Stomach (tissue), 4 donors: ENCODE data around the gene KCNJ9.

ENCODE experiments used
- EP300 ChIP-seq: sonication (generic); formaldehyde crosslinking; IDR thresholded peaks from one replicate; pipeline ENCODE4 v1.6.1; 2017; ENCODE audit warnings: antibody characterized with exemption
- POLR2A ChIP-seq, 4 donors: fragments of 450-650 bp; IDR thresholded peaks; one replicate each; pipeline ENCODE4 v1.6.1; 2016; ENCODE audit warnings: antibody characterized with exemption in 4 of 4, control low read depth in 2 of 4, mild to moderate bottlenecking in 1 of 4, moderate library complexity in 1 of 4
- POLR2AphosphoS5 ChIP-seq, 3 donors: sonication (generic); formaldehyde crosslinking; IDR thresholded peaks; one replicate each; pipeline ENCODE4 v1.6.1; 2016; ENCODE audit warnings: antibody characterized with exemption in 3 of 3
- TF ChIP-seq, protein P1 (sequence below), 7 experiments: fragments of 450-650 bp in 4 of 7; fragments of 200-600 bp in 3 of 7; sonication (generic) in 3 of 7; IDR thresholded peaks; one replicate each; pipeline ENCODE4 v1.5.1; 2016 to 2019; ENCODE audit warnings: antibody characterized with exemption in 7 of 7, control low read depth in 2 of 7, mild to moderate bottlenecking in 1 of 7

DNA sequence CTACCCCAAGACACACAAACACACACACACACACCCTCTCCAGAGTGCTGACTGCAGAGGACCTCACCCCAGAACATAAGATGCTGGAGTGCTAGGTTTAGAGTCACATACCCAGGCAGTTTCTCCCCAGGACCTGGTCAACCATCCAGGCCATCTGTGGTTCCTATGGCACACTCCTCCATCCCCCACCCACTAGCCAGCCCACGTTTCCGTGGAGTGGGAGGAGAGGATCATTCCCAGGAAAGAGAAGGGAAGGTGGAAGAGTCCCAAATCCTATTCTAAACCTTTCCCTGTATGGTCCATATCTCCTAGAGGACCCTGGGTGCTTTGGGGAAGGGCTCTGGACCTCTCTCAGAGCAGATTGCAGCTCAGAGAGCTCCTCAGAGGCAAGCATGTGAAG is 1.1 kb downstream of the KCNJ9 start:
- no peak for TF ChIP-seq POLR2AphosphoS5 (IDR thresholded peaks at IDR 0.05)
- TF ChIP-seq, protein P1, sequence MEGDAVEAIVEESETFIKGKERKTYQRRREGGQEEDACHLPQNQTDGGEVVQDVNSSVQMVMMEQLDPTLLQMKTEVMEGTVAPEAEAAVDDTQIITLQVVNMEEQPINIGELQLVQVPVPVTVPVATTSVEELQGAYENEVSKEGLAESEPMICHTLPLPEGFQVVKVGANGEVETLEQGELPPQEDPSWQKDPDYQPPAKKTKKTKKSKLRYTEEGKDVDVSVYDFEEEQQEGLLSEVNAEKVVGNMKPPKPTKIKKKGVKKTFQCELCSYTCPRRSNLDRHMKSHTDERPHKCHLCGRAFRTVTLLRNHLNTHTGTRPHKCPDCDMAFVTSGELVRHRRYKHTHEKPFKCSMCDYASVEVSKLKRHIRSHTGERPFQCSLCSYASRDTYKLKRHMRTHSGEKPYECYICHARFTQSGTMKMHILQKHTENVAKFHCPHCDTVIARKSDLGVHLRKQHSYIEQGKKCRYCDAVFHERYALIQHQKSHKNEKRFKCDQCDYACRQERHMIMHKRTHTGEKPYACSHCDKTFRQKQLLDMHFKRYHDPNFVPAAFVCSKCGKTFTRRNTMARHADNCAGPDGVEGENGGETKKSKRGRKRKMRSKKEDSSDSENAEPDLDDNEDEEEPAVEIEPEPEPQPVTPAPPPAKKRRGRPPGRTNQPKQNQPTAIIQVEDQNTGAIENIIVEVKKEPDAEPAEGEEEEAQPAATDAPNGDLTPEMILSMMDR (IDR thresholded peaks at IDR 0.05) = no peak
- TF ChIP-seq POLR2A (IDR thresholded peaks at IDR 0.05) = no peak
- no peak for TF ChIP-seq EP300
